Measurements from ENCODE around the gene CSTF2. TPM values are rescaled to one million over a fixed set of nuclear protein-coding genes. Genes with fewer than 3 reads are reported as not detected.

The CSTF2 gene
- total and polyA plus RNA-seq, 7 experiments from 2014 or later: 8.6 to 41.8 (median 16.1) TPM

DNA sequence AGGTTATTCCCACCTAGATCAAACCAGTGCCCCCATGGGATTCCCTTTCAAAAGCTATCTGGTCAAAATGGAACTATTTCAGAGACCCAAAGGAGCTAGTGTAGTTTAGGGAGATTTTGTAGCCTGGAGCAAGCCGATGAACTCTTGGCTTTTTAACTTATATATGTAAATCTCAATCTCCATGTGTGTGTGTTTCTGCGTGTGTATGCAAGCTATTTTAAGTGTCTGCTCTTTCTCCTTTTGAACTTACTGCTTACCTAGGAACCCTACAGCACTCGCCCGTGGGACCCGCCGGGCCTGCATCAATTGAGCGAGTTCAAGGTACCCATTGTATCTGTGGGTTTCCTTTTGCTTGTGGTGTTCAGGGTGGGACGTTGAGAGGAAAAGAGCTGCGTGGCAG, 10.4 kb downstream of the CSTF2 start:
- peaks cover 0 to 44% (median 4%) of the 10 kb centered on the region in 3 experiments for H3K36me3 ChIP-seq (ENCODE audit: control insufficient read depth in 2 of 3, insufficient read depth in 3 of 3, low read length in 3 of 3)
- Mint-ChIP-seq H3K27ac (peak overlapping the region; percentile 62 to 99 (median 84)), H3K27me3 (no peaks in the 10 kb centered on the region), H3K9me3 (peaks cover 0 to 3% (median 0%) of the 10 kb centered on the region in 11 donors), H3K36me3 (peaks cover 8 to 34% (median 20%) of the 10 kb centered on the region in 5 donors), H3K4me3 (peak overlapping the region in 7 of 10 donors; percentile 14 to 85 (median 50)), H3K4me1 (peaks cover 8 to 30% (median 13%) of the 10 kb centered on the region in 7 donors)
- no peaks in the 10 kb centered on the region for H3K27me3 ChIP-seq (ENCODE audit: control insufficient read depth in 2 of 2, insufficient read depth in 2 of 2, low read length in 2 of 2)
- POLR2A ChIA-PET: no interaction called here
- CTCF ChIA-PET: no interaction called here
- peak overlapping the region; percentile 40 for H3K27ac ChIP-seq (ENCODE audit: low read depth, low read length)
- DNase-seq (no peak), ATAC-seq (no peak)
- no peaks in the 10 kb centered on the region for H3K9me3 ChIP-seq (ENCODE audit: control insufficient read depth in 2 of 3, low read length in 3 of 3)
- H3K4me3 ChIP-seq (ENCODE audit: low read length): no peak overlapping the region
- no peaks in the 10 kb centered on the region for H3K4me1 ChIP-seq (ENCODE audit: control insufficient read depth in 2 of 2, insufficient read depth in 2 of 2, low read length in 2 of 2)
- intact Hi-C loops (cut with micrococcal nuclease): loop anchor here in 1 of 2 donors (2.0 kb wide), 1 partner anchor 222 kb away; the partner anchor contains the start of gene TRMT2B

GRCh38 chrX:100831219-100831946, 11.2 kb downstream of the CSTF2 start:
- ChIA-PET POLR2A (no interaction called here), CTCF (no interaction called here)
- no peak for ATAC-seq
- Mint-ChIP-seq H3K36me3 (peaks cover 8 to 32% (median 20%) of the 10 kb centered on the region in 5 donors), H3K4me1 (peaks cover 8 to 30% (median 13%) of the 10 kb centered on the region in 7 donors), H3K27me3 (no peaks in the 10 kb centered on the region), H3K4me3 (peak overlapping the region in 1 of 10 donors; percentile 85), H3K27ac (peak overlapping the region in 4 of 9 donors; percentile 62 to 99 (median 88)), H3K9me3 (peaks cover 0 to 3% (median 0%) of the 10 kb centered on the region in 11 donors)
- DNase-seq: no peak
- H3K27ac ChIP-seq (ENCODE audit: low read depth, low read length): no peak overlapping the region
- no peaks in the 10 kb centered on the region for H3K27me3 ChIP-seq (ENCODE audit: control insufficient read depth in 2 of 2, insufficient read depth in 2 of 2, low read length in 2 of 2)
- H3K9me3 ChIP-seq (ENCODE audit: control insufficient read depth in 2 of 3, low read length in 3 of 3): no peaks in the 10 kb centered on the region
- no peak overlapping the region for H3K4me3 ChIP-seq (ENCODE audit: low read length)
- H3K4me1 ChIP-seq (ENCODE audit: control insufficient read depth in 2 of 2, insufficient read depth in 2 of 2, low read length in 2 of 2): no peaks in the 10 kb centered on the region
- intact Hi-C loops (cut with micrococcal nuclease): loop anchor here in 1 of 2 donors (2.0 kb wide), 1 partner anchor 221 kb away; the partner anchor contains the start of gene TRMT2B
- peaks cover 0 to 43% (median 2%) of the 10 kb centered on the region in 3 experiments for H3K36me3 ChIP-seq (ENCODE audit: control insufficient read depth in 2 of 3, insufficient read depth in 3 of 3, low read length in 3 of 3)

DNA sequence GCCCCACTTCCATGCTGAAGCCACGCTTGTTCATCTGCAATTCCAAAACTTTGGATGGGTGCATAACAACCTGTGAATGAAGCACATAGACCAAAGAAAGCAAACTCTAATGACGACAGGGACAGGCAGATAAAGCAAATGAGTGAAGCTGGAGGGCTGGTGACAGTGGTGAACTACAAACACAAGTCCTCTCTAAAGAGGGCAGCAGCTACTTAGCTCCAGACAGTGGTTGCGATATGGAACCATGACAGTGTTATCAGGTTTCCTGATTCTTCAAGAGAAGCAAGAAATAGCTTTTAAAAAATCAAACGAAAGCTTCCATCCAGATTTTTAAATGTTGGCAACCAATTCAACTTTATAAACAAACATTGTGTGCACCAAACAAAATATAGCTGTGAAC, 30.1 kb downstream of the CSTF2 start:
- H3K27ac ChIP-seq (ENCODE audit: low read depth, low read length): no peak overlapping the region
- intact Hi-C loops (cut with micrococcal nuclease): no loop called here
- Mint-ChIP-seq H3K4me1 (no peaks in the 10 kb centered on the region), H3K27ac (no peak overlapping the region), H3K27me3 (no peaks in the 10 kb centered on the region), H3K9me3 (peaks cover 0 to 1% (median 0%) of the 10 kb centered on the region in 11 donors), H3K36me3 (no peaks in the 10 kb centered on the region), H3K4me3 (no peak overlapping the region)
- H3K36me3 ChIP-seq (ENCODE audit: control insufficient read depth in 2 of 3, insufficient read depth in 3 of 3, low read length in 3 of 3): no peaks in the 10 kb centered on the region
- no peak overlapping the region for H3K4me3 ChIP-seq (ENCODE audit: low read length)
- H3K9me3 ChIP-seq (ENCODE audit: control insufficient read depth in 2 of 3, low read length in 3 of 3): no peaks in the 10 kb centered on the region
- DNase-seq: no peak
- H3K27me3 ChIP-seq (ENCODE audit: control insufficient read depth in 2 of 2, insufficient read depth in 2 of 2, low read length in 2 of 2): no peaks in the 10 kb centered on the region
- H3K4me1 ChIP-seq (ENCODE audit: control insufficient read depth in 2 of 2, insufficient read depth in 2 of 2, low read length in 2 of 2): no peaks in the 10 kb centered on the region
- ChIA-PET CTCF (interaction anchor here (0.7 kb wide), 1 partner anchor 414 kb away, joined by 6 read pairs; no protein-coding TSS in a partner anchor), POLR2A (no interaction called here)
- no peak for ATAC-seq

- Mint-ChIP-seq H3K36me3 (no peaks in the 10 kb centered on the region), H3K27me3 (no peaks in the 10 kb centered on the region), H3K27ac (no peak overlapping the region), H3K4me1 (no peaks in the 10 kb centered on the region), H3K9me3 (peaks cover 0 to 5% (median 0%) of the 10 kb centered on the region in 11 donors), H3K4me3 (no peak overlapping the region)
- Histone ChIP-seq H3K4me3 (ENCODE audit: low read length) (no peak overlapping the region), H3K27me3 (ENCODE audit: control insufficient read depth in 2 of 2, insufficient read depth in 2 of 2, low read length in 2 of 2) (no peaks in the 10 kb centered on the region), H3K4me1 (ENCODE audit: control insufficient read depth in 2 of 2, insufficient read depth in 2 of 2, low read length in 2 of 2) (no peaks in the 10 kb centered on the region), H3K27ac (ENCODE audit: low read depth, low read length) (no peak overlapping the region), H3K36me3 (ENCODE audit: control insufficient read depth in 2 of 3, insufficient read depth in 3 of 3, low read length in 3 of 3) (no peaks in the 10 kb centered on the region), H3K9me3 (ENCODE audit: control insufficient read depth in 2 of 3, low read length in 3 of 3) (no peaks in the 10 kb centered on the region)
- no peak for DNase-seq
- intact Hi-C loops (cut with micrococcal nuclease): no loop called here
- ChIA-PET POLR2A (no interaction called here), CTCF (no interaction called here)
- no peak for ATAC-seq
Measured at GRCh38 chrX:100852810-100853209, 32.6 kb downstream of the CSTF2 start.

- Mint-ChIP-seq H3K27ac (no peak overlapping the region), H3K4me3 (no peak overlapping the region), H3K36me3 (no peaks in the 10 kb centered on the region), H3K4me1 (no peaks in the 10 kb centered on the region), H3K27me3 (peaks cover 0 to 11% (median 0%) of the 10 kb centered on the region in 5 donors), H3K9me3 (peaks cover 0 to 1% (median 0%) of the 10 kb centered on the region in 11 donors)
- Histone ChIP-seq H3K4me1 (ENCODE audit: control insufficient read depth in 2 of 2, insufficient read depth in 2 of 2, low read length in 2 of 2) (no peaks in the 10 kb centered on the region), H3K4me3 (ENCODE audit: low read length) (no peak overlapping the region), H3K36me3 (ENCODE audit: control insufficient read depth in 2 of 3, insufficient read depth in 3 of 3, low read length in 3 of 3) (no peaks in the 10 kb centered on the region), H3K27me3 (ENCODE audit: control insufficient read depth in 2 of 2, insufficient read depth in 2 of 2, low read length in 2 of 2) (no peaks in the 10 kb centered on the region), H3K27ac (ENCODE audit: low read depth, low read length) (no peak overlapping the region), H3K9me3 (ENCODE audit: control insufficient read depth in 2 of 3, low read length in 3 of 3) (no peaks in the 10 kb centered on the region)
- ChIA-PET POLR2A (no interaction called here), CTCF (no interaction called here)
- DNase-seq (no peak), ATAC-seq (no peak)
- intact Hi-C loops (cut with micrococcal nuclease): no loop called here
Measured at GRCh38 chrX:100863326-100863864, 43.2 kb downstream of the CSTF2 start.

DNA sequence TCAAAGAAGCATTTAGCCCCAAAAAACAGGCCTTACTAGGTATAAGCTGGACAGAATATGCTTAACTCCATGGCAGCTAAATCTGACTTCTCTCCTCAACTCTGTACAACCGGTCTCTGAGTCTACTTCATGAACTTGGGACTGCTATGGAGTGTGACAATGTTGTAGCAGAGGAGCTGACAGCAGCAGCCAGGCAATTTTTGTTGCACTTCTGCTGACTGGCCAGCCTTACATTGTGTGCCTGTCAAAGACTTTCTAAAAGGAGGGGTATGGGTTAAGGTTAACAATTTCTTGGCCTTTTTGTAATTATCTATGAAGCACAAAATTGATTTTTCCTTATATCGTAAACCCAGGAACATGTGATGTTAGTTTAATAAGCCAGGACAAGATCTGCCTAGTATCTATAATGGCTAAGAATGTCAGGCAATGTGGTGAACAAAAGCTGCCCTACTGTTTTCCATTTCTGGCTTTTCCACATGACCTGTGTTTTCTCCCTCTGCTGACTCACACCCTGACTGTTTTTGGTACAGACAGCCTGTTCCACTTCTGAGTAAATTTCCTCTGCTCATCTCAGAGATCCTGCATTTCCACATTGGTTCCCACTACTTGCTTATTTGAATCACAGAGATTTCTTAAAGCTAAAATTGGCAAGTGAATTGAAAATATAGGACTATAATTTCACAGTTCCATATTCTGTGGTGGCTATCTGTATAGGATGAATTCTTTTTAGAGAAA, 44.6 kb downstream of the CSTF2 start:
- intact Hi-C loops (cut with micrococcal nuclease): no loop called here
- Mint-ChIP-seq H3K27me3 (peaks cover 0 to 4% (median 0%) of the 10 kb centered on the region in 5 donors), H3K27ac (peak overlapping the region in 1 of 9 donors; percentile 72), H3K9me3 (peaks cover 0 to 1% (median 0%) of the 10 kb centered on the region in 11 donors), H3K4me1 (no peaks in the 10 kb centered on the region), H3K4me3 (no peak overlapping the region), H3K36me3 (no peaks in the 10 kb centered on the region)
- Histone ChIP-seq H3K4me3 (ENCODE audit: low read length) (no peak overlapping the region), H3K27me3 (ENCODE audit: control insufficient read depth in 2 of 2, insufficient read depth in 2 of 2, low read length in 2 of 2) (no peaks in the 10 kb centered on the region), H3K4me1 (ENCODE audit: control insufficient read depth in 2 of 2, insufficient read depth in 2 of 2, low read length in 2 of 2) (no peaks in the 10 kb centered on the region), H3K27ac (ENCODE audit: low read depth, low read length) (no peak overlapping the region), H3K9me3 (ENCODE audit: control insufficient read depth in 2 of 3, low read length in 3 of 3) (no peaks in the 10 kb centered on the region), H3K36me3 (ENCODE audit: control insufficient read depth in 2 of 3, insufficient read depth in 3 of 3, low read length in 3 of 3) (no peaks in the 10 kb centered on the region)
- POLR2A ChIA-PET: no interaction called here
- no peak for ATAC-seq
- no peak for DNase-seq
- CTCF ChIA-PET: no interaction called here
